NT2/D1 (cell line): Measurements from ENCODE around the gene SLCO3A1.

Source experiments
- SUZ12 ChIP-seq: IDR thresholded peaks from 2 replicates; pipeline ENCODE4 v1.6.1; 2011; ENCODE audit not compliant: insufficient read length, insufficient read depth; ENCODE audit errors: extremely low read depth
- YY1 ChIP-seq: IDR thresholded peaks from 2 replicates; pipeline ENCODE4 v1.6.1; 2011; ENCODE audit not compliant: insufficient read length, insufficient read depth

DNA sequence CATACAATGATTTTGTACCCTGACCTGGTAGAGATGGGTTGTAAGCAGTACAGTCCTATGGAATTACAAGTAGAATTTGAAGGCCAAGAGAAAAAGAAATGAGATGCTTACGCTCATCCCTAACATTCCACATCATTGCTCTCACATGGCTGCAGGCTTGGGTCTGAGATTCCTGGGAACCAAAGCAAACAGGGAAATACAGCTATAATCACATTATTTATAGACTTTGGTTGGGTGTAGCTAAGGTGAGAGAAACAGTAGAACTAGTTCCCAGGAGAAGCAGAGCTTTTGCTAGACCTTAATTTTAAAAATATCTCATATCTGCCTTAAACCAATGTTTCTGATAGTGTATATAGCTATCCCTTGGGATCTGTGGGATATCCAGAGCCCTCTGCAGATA lies 51.4 kb downstream of the SLCO3A1 start:
- TF ChIP-seq YY1 (no peak), SUZ12 (no peak)
